Measurements from ENCODE around the gene PDZD2.

The PDZD2 gene

GRCh38 chr5:32089146-32090000, 450.4 kb downstream of the PDZD2 start:
- no peak for DNase-seq

GRCh38 chr5:32090026-32090754, 451.3 kb downstream of the PDZD2 start:
- no peak for DNase-seq

- DNase-seq, result no peak
Measured at GRCh38 chr5:32090755-32091128, 451.8 kb downstream of the PDZD2 start.

- peak; percentile 69 for DNase-seq
Measured at GRCh38 chr5:32092938-32093812, 454.2 kb downstream of the PDZD2 start.

DNA sequence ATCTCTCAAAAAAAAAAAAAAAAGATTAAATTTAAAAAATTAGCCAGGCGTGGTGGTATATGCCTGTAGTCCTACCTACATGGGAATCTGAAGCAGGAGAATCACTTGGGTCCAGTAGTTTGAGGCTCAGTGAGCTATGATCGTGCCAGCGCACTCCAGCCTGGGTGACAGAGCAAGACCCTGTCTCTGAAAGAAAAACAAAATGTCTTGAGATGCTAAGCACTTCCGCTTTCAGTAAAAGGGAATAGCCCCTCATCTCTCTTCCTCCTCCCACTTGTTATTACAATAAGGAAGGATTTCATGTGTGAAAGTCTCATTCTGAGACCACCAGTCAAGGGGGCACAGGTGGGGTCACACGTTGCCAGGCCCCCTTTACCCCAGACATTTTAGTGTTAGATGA, 455.8 kb downstream of the PDZD2 start:
- DNase-seq, result no peak

DNA sequence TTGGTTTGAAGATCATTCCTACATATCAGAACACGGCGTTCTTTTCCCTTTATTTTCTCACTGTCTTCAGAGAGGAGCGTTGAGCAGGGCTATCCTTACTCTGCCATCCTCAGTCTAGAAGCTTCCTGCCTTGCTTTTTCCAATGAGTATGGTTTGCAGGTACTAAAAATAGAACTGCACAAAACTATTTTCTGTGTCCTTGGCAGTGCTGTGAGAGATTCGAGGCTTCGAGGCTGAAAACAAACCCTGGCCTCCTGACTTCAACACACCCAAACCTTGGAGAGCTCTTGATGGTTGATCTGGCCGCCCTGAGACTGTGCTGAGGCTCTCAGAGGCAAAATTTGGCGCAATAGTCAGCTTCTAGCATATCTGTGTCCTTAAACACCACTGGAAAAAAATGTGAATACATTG, 456.3 kb downstream of the PDZD2 start:
- no peak for DNase-seq

GRCh38 chr5:32096891-32097595, 458.1 kb downstream of the PDZD2 start:
- no peak for DNase-seq

- DNase-seq, result no peak
Measured at GRCh38 chr5:32098291-32098690, 459.4 kb downstream of the PDZD2 start.

DNA sequence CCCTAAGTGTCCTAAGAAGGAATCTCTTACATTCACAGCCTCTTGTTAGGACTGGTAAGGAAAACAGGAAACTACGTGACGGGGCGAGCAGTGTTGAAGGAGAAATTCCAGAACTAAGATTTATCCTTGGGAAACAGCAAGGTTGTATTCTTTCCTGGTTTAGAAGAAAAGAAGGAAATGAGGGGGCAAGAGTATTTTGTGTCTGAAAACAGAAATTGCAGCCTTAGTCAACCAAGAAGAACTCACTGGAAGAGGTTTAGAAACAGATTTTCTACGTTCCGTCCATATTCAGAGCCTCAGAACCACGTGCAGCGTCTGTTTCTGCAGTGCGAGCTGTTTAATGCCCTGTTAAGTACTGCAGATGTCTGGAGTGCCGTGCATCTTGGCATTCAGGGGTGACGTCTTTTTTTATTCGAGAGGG, 460.0 kb downstream of the PDZD2 start:
- no peak for DNase-seq

- DNase-seq, result no peak
Measured at GRCh38 chr5:32099486-32100035, 460.6 kb downstream of the PDZD2 start.

- no peak for DNase-seq
Measured at GRCh38 chr5:32100230-32100629, 461.3 kb downstream of the PDZD2 start.

- DNase-seq, result no peak
Measured at GRCh38 chr5:32100691-32101302, 461.9 kb downstream of the PDZD2 start.

- DNase-seq, result no peak
Measured at GRCh38 chr5:32102254-32102986, 463.5 kb downstream of the PDZD2 start.

DNA sequence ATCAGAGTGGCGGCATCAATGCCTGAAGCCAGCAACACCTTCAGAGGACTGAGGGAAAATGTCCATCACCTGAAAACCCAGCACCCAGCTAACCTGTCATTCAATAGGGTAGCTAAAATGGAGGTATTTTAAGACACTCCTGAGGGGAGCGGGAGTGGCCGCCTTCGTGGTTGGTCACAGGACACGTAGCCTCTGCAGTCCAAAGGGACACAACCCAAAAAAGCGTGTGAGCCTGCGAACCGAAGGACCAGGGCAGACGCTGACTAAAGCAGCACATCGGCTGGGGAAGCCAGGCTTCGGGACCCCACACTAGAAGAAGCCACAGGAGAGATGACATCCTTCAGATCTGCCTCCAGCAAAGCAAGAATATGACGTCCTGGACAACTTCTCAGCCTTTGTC, 464.6 kb downstream of the PDZD2 start:
- DNase-seq, result no peak

DNA sequence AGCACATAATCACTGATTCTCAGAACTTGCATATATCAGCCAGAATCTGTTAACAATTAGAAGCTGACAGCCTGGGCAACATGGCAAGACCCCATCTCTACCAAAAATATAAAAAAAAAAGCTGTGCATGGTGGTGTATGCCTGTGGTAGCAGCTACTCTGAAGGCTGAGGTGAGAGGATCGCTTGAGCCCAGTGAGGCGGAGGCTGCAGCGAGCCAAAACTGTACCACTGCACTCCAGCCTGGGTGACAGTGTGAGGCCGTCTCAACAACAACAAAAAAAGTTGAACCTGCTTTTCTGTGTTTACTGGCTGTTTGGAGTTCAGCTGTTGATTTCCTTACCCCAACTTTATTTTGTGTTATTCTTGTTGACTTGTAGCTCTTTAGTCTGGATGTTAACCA, 468.4 kb downstream of the PDZD2 start:
- no peak for DNase-seq

DNA sequence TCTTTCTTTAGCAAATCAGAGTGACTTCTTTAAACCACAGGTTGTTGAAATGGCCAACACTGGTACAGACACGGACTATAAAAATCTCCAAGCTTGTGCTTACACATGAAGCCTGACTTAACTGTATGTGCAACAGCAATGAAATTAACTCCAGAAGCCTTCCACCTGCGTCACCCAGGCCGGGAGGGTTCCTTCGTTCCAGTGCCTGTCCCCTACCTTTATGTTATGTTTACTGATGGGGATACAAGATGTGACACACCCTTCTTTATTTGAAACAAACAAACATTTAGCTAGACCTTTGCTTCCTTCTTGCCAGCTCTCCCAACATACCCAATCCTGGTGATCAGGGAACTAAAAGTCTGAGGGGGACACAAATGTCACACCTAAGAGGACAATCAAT, 469.2 kb downstream of the PDZD2 start:
- no peak for DNase-seq

GRCh38 chr5:32109236-32109635, 470.3 kb downstream of the PDZD2 start:
- DNase-seq, result no peak

DNA sequence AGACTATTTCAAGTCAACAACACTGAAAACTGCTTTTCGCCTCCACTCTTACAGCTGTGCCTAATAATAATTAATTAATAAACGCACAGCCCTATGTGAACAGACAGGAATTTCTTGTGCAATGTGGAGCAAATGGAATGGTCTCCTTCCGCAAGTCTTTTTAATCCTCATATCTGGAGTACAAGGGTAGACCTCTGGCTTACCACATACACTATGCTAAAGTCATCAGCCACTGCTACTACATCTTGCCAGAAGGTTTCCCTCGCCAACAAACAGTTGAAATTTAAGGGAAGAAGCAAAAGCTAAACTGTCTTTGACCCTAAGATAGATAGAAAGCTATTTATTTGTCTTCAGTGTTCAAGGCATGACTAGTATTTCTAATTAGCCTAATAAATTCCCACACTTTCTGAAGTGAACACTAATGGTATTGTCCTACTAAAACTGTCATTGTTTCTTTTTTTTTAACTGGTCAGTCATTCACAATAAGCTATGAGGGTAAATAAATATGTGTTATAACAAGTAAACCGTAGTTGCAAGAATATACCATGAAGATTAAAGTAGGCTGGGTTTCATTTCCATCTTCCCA, 471.3 kb downstream of the PDZD2 start:
- no peak for DNase-seq

DNA sequence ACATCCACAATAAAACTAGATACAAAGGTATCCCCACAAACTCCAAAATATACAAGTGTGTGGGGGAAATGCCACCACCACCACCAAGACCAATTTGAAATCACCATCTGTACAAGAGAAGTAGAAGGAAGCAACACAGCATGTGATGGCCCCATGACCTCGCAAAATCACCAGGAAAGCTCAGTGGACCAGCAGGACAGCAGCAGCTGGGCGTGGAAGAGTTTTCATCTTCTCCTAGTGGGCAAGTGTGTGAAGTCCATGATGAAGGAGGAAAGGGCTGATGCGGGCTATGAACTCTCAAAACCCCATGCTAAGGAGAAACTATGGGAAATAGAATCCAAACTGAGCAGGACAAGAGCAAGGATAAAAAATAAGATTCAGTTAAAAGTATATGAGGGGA, 477.1 kb downstream of the PDZD2 start:
- no peak for DNase-seq

DNA sequence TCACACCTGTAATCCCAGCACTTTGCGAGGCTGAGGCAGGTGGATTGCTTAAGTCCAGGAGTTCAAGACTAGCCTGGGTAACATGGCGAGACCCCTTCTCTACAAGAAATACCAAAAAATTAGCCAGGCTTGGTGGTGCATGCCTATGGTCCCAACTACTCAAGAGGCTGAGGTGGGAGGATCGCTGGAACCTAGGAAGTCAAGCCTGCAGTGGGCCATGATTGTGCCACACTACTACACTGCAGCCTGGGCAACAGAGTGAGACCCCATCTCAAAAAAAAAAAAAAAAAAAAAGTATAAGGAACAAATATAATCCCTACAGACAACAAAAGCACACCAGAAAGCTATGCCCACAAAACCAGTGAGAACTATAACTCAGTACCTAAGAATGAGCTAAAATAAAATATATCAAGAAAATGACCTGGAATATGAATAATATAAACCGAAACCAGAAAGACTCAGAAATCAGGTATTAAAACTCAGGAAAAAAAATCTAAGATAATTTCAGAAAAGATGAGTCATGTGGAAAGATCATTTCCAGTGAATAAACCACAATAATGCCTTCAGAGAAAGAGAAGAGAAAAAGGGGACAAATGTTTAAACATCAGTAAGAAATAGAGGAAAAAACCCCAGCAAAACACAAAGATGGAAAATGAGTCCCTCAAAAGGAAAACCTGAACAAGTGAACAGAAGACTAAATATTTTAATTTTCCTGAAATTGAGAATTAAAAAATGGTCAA, 477.8 kb downstream of the PDZD2 start:
- no peak for DNase-seq

All from T1000 (cell line).